Medulla oblongata (tissue), 1 donor: ENCODE results near the gene NPEPL1.

ENCODE experiments used
- DNase-seq: peaks from one replicate; pipeline ENCODE4 v3.0.0-alpha.2; 2015; ENCODE audit errors: extremely low spot score

The NPEPL1 gene

GRCh38 chr20:58657262-58657661, 35.3 kb upstream of the NPEPL1 start:
- no peak for DNase-seq

GRCh38 chr20:58657986-58658385, 34.6 kb upstream of the NPEPL1 start:
- DNase-seq: no peak

- DNase-seq: no peak
These were observed 33.8 kb upstream of the NPEPL1 start for GRCh38 chr20:58658760-58659159.

- no peak for DNase-seq
These were observed 32.8 kb upstream of the NPEPL1 start for GRCh38 chr20:58659841-58660240.

DNA sequence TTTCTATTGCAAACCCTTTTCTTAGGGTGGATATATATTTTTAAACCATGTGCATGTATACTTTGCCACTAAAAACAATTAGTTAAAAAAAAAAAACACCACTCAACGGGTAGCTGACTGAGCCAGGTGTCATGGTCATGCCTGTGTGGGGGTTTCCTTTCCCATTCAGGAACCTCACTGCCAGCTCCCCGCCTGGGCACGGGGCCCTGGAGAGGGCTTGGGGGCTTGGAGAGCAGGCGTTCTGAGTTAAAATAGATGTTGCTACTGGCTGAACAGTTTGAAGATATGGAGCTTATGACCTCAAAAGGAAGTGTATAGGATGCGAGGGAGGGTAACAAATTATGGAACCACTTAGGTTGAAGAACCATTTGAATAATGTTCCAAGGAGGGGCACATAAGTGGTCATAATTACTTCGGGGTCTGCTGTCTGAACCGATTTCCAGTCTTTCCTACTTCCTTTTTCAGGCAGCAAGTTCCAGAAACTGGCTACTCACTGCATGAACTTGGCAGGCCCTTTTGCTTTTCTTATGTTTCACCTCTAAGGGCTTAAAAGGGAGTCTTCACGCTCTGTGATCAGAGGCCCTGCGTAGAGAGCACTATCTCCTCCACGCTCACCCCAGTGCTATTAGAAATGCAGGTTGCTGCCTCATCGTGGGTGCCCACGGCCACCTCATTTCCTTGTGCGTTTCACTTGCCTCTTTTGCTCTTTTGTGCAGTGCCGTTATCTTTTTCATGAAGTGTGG, 31.6 kb upstream of the NPEPL1 start:
- no peak for DNase-seq

DNA sequence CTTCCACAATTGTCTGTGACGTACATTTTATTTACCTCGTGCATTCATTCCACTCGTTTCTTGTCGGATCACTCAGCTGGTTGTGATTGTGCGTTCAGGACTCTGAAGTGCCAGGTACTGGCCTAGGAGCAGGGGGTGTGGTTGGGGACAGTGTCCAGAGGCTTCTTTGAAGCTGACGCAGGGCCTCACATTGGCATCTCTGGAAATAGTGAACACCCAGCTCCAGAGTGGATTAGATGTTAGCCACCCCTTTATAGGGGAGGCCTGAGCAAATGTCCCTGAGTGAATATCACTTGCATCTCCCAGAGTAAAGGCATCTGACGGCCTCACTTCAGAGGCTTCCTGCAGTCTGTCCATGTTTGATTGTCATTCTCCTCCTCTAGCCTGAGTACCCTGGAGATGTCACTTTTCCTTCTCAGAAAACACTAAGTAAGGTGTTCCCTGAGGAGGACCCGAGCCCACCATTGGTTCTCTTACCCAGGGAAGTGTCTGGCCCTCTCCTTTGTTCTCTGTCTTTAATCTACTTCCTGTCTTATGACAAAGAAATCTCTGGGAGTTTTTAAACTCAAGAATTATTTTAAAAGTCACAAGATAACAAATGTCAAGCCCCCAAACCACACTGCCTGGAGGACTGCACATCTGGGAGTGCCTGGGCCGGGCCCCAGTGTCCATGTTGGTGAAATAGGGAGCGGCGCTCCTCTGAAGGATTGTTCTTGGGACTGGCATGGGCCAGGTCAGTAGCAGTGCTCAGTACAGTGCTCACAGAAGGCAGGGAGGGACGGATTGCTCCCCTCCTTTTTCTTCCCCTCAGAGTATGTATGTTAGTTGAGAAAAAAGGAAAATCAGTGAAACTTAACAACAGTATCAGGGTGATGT, 30.8 kb upstream of the NPEPL1 start:
- DNase-seq: no peak

DNA sequence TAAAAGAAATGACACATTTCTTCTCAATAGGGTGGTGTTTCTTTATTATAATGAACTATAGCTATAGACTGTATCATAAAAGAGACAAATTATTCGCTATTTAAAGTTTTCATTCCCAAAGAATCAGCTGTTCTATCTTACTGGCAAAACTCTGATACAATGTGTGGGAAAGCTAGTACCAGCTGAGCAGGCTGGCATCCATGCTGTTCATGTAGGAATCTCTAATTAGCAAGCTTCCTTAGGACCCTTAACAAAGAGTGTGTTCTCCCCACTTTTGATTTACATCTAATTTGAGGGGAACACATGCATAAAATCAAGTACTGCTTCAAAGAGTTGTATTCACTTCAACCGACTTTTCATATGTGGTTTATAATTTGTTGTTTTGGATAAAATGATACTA, 28.3 kb upstream of the NPEPL1 start:
- no peak for DNase-seq

DNA sequence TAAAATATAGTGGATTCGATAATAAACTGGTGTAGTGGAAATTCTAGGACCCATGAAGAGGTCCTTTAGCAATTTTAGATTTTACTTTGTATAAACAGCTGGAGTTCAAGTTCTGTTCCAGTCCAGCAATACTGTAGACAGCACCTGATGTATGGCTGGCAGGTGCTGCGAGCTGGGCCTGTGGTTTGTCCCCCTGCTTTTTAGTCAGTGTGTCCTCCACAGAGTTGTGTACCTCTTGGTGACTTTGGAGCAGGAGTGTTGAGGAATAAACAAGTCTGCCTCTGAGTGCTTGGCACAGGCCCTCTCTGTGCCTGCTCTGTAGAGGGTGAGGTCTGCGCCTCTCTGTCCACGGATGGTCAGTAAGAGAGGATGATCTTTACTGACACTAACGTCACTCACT, 27.7 kb upstream of the NPEPL1 start:
- no peak for DNase-seq

DNA sequence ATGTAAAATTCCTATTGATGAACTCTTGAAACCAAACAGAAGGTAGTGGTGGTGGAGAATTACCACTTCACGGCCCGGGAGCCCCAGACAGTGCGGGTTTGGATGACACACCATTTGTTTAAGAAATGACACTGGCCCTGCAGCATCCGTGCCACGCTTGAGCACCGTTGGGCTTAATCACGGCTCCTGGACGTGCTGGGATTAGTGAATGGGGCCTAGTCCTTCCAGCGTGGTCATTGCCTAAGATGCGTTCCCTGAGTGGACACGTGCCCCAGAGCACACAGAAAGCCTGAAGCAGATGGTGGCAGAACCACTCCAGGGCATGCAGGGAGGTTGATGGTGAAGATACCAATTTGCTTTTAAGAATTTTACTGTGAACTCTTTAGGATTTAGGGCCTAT, 27.0 kb upstream of the NPEPL1 start:
- no peak for DNase-seq

GRCh38 chr20:58666702-58667101, 25.9 kb upstream of the NPEPL1 start:
- no peak for DNase-seq

- DNase-seq: no peak
These were observed 24.6 kb upstream of the NPEPL1 start for GRCh38 chr20:58667975-58668374.

DNA sequence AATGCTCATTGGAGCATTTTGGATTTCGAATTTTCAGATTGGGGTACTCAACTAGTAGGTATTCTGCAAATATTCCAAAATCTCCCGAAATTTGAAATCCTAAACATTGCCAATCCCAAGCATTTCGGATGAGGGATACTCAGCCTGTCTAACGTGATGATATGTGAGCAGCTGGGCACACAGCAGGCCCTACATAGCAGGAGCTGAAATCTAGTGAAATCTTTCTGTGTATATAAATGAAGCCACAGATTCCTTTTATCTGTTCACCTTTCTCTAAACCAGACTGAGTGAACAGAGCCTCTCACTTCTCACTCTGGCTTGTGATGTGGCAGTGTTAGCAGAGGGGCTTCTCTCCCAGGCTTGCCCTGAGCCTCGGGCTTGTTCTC, 23.7 kb upstream of the NPEPL1 start:
- no peak for DNase-seq

DNA sequence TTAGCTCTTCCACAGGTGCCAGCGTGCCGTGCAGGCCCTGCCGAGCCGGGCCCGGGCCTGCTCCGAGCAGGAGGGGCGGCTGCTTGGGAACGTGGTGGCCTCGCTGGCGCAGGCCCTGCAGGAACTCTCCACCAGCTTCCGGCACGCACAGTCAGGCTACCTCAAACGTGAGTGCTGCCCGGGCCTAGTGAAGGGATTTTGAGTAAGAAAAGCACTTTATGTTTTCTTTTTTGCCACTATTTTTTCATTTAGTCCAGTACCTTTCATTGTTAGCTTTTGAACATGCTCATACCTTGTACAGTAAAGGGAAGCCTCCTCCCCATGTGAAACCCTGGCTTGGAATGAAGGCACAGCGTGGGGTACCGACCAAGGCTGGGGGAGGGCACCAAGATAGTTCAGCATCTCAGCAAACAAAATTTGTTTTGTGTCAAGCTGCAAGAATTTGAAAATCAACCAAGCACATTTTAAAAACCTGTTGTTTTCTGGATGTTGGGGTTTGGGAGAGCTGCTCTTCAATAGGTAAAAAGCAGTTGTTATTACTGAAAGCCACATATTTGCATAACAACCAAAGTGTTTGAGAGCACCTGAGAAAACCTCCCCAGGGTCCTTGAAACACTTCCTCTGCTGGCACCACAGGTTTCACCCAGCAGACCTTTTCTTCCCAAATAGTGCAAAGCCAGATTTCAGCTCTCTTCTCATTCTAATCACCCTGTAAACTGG, 23.2 kb upstream of the NPEPL1 start:
- no peak for DNase-seq

- no peak for DNase-seq
These were observed 22.5 kb upstream of the NPEPL1 start for GRCh38 chr20:58670102-58670501.

DNA sequence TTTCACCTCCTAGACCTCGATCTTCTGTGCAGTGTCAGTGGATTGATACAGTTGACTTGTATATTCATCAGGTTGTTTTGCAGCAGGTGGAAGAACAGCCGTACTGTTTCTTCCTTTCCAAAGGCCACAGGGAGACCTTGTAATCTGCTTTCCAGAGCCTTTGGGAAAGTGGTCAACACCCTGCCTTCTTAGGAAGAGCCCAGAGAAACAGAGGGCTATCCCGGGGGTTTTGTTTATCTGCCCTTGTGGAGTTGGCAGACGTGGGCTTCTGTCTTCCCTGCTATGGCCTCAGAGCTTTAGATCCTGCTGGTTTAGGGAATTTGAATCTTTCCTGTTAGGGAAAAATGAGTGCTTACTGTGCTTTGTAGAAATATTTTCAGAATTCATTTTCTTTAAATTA, 21.9 kb upstream of the NPEPL1 start:
- DNase-seq: no peak

DNA sequence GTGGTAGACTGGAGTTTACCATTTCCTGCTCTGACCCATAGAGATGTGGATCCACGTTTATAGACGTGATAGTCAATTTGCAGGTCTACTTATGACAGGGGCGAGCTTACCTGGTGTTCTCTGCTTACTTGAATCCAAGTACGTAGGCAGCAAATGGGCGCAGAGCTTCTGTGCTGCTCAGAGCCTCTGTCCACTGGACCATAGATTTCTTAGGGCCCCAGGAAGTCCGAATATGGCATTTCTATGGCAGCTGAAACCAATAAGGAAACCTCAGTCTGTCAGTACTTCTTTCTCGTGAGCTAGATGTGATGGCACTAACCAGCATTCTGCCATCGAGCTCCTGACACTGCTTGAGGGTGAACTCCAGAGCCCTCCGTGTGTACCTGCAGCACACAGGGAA, 19.5 kb upstream of the NPEPL1 start:
- no peak for DNase-seq

DNA sequence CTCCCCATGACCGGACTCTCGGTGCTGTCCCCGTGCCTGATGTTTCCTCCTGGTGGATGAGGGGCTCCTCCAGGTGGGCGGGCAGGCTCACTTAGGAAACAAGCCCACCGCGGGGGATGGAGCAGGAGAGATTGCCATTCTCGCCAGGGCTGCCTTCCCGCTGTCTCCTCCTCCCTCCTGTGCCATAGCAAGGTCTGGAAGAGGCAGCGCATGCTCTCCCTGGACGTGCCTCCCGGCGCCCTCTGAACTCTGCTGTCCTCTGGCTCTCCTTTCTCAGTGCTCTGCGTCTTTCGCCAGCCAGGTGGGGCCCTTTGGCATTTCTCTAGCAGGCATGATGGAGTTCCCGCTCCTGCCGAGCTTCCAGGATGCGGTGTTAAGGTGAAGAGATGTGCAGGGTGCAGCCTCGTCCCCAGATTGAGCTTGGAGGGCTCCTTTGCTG, 17.4 kb upstream of the NPEPL1 start:
- no peak for DNase-seq

DNA sequence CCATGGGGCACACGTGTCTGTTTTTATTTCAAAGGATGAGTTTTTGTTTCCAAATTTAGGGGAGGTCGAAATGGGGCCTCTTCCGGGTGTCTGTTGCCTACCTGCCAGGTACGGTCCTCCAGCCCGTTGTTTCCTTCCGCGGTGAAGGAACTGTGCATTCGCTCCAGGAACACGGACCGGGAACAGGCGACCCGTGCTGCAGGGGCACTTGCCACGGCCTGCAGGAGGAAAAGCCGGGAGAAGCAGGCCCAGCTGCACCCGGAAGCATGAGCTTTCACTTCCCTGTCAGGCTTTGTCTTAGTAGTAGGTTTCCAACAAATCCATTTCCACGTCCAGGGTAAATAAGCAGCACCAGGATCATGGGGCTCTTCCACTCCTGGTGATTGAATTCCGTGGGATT, 17.0 kb upstream of the NPEPL1 start:
- no peak for DNase-seq

DNA sequence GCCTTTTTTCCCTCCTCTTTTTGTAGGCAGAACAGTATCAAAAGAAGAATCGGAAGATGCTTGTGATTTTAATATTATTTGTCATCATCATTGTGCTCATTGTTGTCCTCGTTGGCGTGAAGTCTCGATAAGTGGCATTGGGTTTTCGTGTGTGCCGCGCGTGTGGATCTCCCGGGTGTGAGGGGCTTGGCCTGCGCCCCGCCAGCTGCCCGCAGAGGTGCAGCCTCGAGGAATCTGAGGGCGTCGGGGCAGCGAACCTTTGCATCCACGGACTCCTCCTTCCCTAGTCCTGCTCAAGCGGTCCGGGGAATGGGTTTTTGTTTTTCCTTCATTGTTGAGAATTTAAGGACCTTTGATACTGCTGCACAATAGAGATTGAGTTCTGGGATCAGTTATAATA, 16.4 kb upstream of the NPEPL1 start:
- DNase-seq: no peak

DNA sequence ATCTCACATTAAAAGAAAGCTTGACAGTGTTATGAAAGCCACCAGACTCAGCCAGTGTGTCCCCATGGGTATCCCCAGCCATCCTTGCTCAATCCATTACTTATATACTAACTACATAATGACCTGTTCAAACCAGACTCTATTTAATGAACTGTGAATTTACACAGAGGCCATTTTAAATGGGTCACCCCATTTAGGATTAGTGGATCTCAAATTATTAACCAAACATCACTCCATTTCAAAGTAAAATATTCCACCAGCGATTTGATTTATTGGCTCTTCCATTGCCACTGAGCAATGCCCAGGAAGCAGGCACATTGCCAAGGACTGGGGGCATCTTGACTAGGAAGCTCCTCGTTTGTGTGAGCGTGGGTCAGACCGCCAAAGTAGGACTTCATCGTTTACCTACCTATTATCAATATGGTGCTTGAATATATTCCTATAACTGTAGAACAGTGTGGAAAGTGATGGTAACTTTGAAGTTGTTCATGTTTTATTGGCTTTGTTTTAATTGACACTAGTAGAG, 15.5 kb upstream of the NPEPL1 start:
- no peak for DNase-seq

DNA sequence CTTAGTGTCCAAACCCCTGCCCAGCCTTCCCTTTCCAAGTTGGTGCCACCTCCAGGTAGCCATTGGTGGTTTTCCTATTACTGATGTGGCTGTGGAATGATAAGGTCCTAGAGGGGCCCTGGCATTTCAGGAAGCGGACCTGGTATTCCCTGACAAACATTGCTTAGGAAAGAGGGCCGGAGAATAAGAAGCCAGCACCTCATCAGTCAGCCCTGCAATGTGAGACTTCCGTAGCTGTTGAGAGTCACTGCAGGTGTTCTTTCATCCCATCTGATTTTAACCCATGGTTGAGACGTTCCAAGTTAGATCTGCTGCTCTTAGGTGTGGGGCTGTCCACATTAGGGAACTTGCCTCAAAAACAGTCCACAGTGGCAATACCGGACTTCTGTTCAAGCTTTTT, 14.8 kb upstream of the NPEPL1 start:
- no peak for DNase-seq

DNA sequence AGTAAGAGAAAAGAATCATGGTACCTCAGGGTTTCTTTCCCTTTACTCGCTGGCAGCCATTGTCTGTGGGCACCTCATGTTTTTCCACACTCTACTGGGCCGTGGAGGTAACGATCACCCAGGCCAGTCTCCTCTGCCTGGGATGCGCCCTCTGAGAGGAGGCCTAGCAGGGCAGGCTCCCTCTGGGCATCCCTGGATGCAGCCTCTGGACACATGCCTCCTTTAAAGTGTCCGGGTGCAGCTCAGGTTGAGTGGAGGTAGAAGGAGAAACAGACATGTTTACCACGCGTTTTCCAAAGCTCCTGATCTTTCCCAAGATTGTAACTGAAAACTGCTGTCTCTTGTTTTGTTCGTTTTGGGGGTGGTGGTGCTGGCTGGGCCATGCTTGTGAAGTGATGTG, 13.8 kb upstream of the NPEPL1 start:
- DNase-seq: no peak
